HK-2 (cell line): ENCODE data around the gene AGTRAP.

Experiments used
- DNase-seq: peaks from one replicate; pipeline ENCODE4 v3.0.0-alpha.2; 2018; ENCODE audit not compliant: unreplicated experiment

Gene AGTRAP

GRCh38 chr1:11784256-11784992 lies 48.5 kb downstream of the AGTRAP start:
- DNase-seq = no peak

GRCh38 chr1:11784993-11785769 lies 49.2 kb downstream of the AGTRAP start:
- DNase-seq = peak; percentile 87

- no peak for DNase-seq
Observed at GRCh38 chr1:11786168-11786567, 50.2 kb downstream of the AGTRAP start.

- DNase-seq = peak; percentile 58
Observed at GRCh38 chr1:11787251-11787803, 51.4 kb downstream of the AGTRAP start.

GRCh38 chr1:11787804-11788436 lies 52.0 kb downstream of the AGTRAP start:
- DNase-seq = no peak

GRCh38 chr1:11788549-11789053 lies 52.7 kb downstream of the AGTRAP start:
- no peak for DNase-seq

GRCh38 chr1:11789126-11790067 lies 53.5 kb downstream of the AGTRAP start:
- no peak for DNase-seq

GRCh38 chr1:11790101-11790879 lies 54.4 kb downstream of the AGTRAP start:
- no peak for DNase-seq

GRCh38 chr1:11790880-11791715 lies 55.2 kb downstream of the AGTRAP start:
- DNase-seq = no peak

GRCh38 chr1:11792106-11792505 lies 56.2 kb downstream of the AGTRAP start:
- no peak for DNase-seq

GRCh38 chr1:11793819-11794218 lies 57.9 kb downstream of the AGTRAP start:
- no peak for DNase-seq

GRCh38 chr1:11794446-11795237 lies 58.7 kb downstream of the AGTRAP start:
- no peak for DNase-seq

- DNase-seq = no peak
Observed at GRCh38 chr1:11795238-11795890, 59.4 kb downstream of the AGTRAP start.

- DNase-seq = peak; percentile 82
Observed at GRCh38 chr1:11796036-11796828, 60.3 kb downstream of the AGTRAP start.

- DNase-seq = peak; percentile 70
Observed at GRCh38 chr1:11797525-11798216, 61.7 kb downstream of the AGTRAP start.

- DNase-seq = no peak
Observed at GRCh38 chr1:11799099-11799498, 63.2 kb downstream of the AGTRAP start.

- DNase-seq = no peak
Observed at GRCh38 chr1:11799896-11800295, 64.0 kb downstream of the AGTRAP start.
